CD4-positive, CD25-positive, alpha-beta regulatory T cell (primary cell): ENCODE data around the gene ADAMTS4. TPM values are rescaled to one million over a fixed set of nuclear protein-coding genes. Genes with fewer than 3 reads are reported as not detected.

Experiments
- ATAC-seq, 2 donors: fragments of 150-1000 bp; cut with Tn5 transposase; one replicate each; pipeline ENCODE4 v1.10.0; 2021; ENCODE audit warnings: low read depth in 2 of 2, moderate number of reproducible peaks in 2 of 2, moderate library complexity in 1 of 2
- DNase-seq, 3 donors: peaks; one replicate each; pipeline versions ENCODE4 v3.0.0 to v3.0.0-alpha.2; 2012 to 2022; ENCODE audit warnings: mixed read lengths in 1 of 3
- H3K27ac ChIP-seq: one replicate; pipeline ENCODE4 v1.7.0; 2013; ENCODE audit warnings: mild to moderate bottlenecking, low read length; ENCODE audit not compliant: insufficient read depth, poor library complexity, severe bottlenecking
- H3K27me3 ChIP-seq: one replicate; pipeline ENCODE4 v1.7.0; 2013; ENCODE audit warnings: low read length; ENCODE audit not compliant: control insufficient read depth, insufficient read depth
- H3K36me3 ChIP-seq: one replicate; pipeline ENCODE4 v1.7.0; 2013; ENCODE audit warnings: mild to moderate bottlenecking, low read length, moderate library complexity; ENCODE audit not compliant: control insufficient read depth, insufficient read depth
- H3K4me1 ChIP-seq: 2 replicates; pipeline ENCODE4 v1.7.0; 2013; ENCODE audit warnings: mild to moderate bottlenecking, low read length; ENCODE audit not compliant: insufficient read depth, control insufficient read depth, poor library complexity, severe bottlenecking
- H3K4me3 ChIP-seq: one replicate; pipeline ENCODE4 v1.7.0; 2013; ENCODE audit warnings: low read depth, mild to moderate bottlenecking, low read length, moderate library complexity
- H3K9me3 ChIP-seq, 2 experiments: 1 replicate in 1 of 2; 2 replicates in 1 of 2; pipeline ENCODE4 v1.7.0; 2013; ENCODE audit warnings: low read length in 2 of 2, mild to moderate bottlenecking in 1 of 2, moderate library complexity in 1 of 2; ENCODE audit not compliant: control insufficient read depth in 2 of 2
- H3K27ac Mint-ChIP-seq, 3 donors: one replicate each; pipeline ENCODE4 v1.8.0; 2020 to 2022; ENCODE audit warnings: mild to moderate bottlenecking in 3 of 3, mixed read lengths in 3 of 3, moderate library complexity in 2 of 3
- H3K27me3 Mint-ChIP-seq: one replicate; pipeline ENCODE4 v1.8.0; 2022; ENCODE audit warnings: mild to moderate bottlenecking, mixed read lengths
- H3K36me3 Mint-ChIP-seq: one replicate; pipeline ENCODE4 v1.8.0; 2020; ENCODE audit warnings: mixed read lengths
- H3K4me1 Mint-ChIP-seq, 4 donors: one replicate each; pipeline ENCODE4 v1.8.0; 2020 to 2022; ENCODE audit warnings: mixed read lengths in 4 of 4, mild to moderate bottlenecking in 1 of 4
- H3K4me3 Mint-ChIP-seq, 4 donors: one replicate each; pipeline ENCODE4 v1.8.0; 2020 to 2022; ENCODE audit warnings: mild to moderate bottlenecking in 4 of 4, mixed read lengths in 4 of 4, moderate library complexity in 3 of 4
- H3K9me3 Mint-ChIP-seq, 7 donors: one replicate each; pipeline ENCODE4 v1.8.0; 2020 to 2022; ENCODE audit warnings: mixed read lengths in 7 of 7, mild to moderate bottlenecking in 3 of 7, moderate library complexity in 2 of 7
- polyA plus RNA-seq, 4 donors: library from polyadenylated mRNA; unstranded; fragments of 300-500 nt; fragmentation: Illumina TruSeq; gene quantifications; one replicate each; pipeline ENCODE4 v1.2.3, GENCODE V29; 2021
- total RNA-seq: library from RNA; stranded (reverse); gene quantifications from one replicate; pipeline ENCODE4 v1.2.3, GENCODE V29; 2022

Gene ADAMTS4
- total and polyA plus RNA-seq, 5 donors from 2014 or later, result 0.36 to 5.3 (median 0.88) TPM; not detected in 1

GRCh38 chr1:161218301-161219077 lies 19.6 kb upstream of the ADAMTS4 start:
- Histone ChIP-seq H3K27ac (peak overlapping the region; percentile 62), H3K4me3 (peak overlapping the region; percentile 35), H3K4me1 (peaks cover 38% of the 10 kb centered on the region), H3K27me3 (no peaks in the 10 kb centered on the region), H3K36me3 (peaks cover 10% of the 10 kb centered on the region), H3K9me3 (no peaks in the 10 kb centered on the region)
- peak overlapping the region; percentile 66 to 85 (median 74) for H3K4me3 Mint-ChIP-seq
- H3K27ac Mint-ChIP-seq, result peak overlapping the region; percentile 87 to 98 (median 97)
- peaks cover 14% of the 10 kb centered on the region for H3K36me3 Mint-ChIP-seq
- DNase-seq (peak in 1 of 3 donors; percentile 57), ATAC-seq (peak; percentile 23 to 31)
- no peaks in the 10 kb centered on the region for H3K9me3 Mint-ChIP-seq
- no peaks in the 10 kb centered on the region for H3K27me3 Mint-ChIP-seq
- H3K4me1 Mint-ChIP-seq, result peaks cover 0 to 79% (median 30%) of the 10 kb centered on the region in 4 donors

GRCh38 chr1:161217831-161218230 lies 19.0 kb upstream of the ADAMTS4 start:
- no peaks in the 10 kb centered on the region for H3K27me3 Mint-ChIP-seq
- peaks cover 0 to 75% (median 32%) of the 10 kb centered on the region in 4 donors for H3K4me1 Mint-ChIP-seq
- DNase-seq, result no peak
- H3K36me3 Mint-ChIP-seq, result peaks cover 19% of the 10 kb centered on the region
- Histone ChIP-seq H3K9me3 (no peaks in the 10 kb centered on the region), H3K36me3 (peaks cover 16% of the 10 kb centered on the region), H3K4me3 (peak overlapping the region; percentile 34), H3K27ac (peak overlapping the region; percentile 62), H3K27me3 (no peaks in the 10 kb centered on the region), H3K4me1 (peaks cover 38% of the 10 kb centered on the region)
- ATAC-seq, result no peak
- peak overlapping the region; percentile 39 to 85 (median 64) for H3K4me3 Mint-ChIP-seq
- H3K27ac Mint-ChIP-seq, result peak overlapping the region; percentile 87 to 98 (median 97)
- no peaks in the 10 kb centered on the region for H3K9me3 Mint-ChIP-seq

GRCh38 chr1:161216945-161217712 lies 18.3 kb upstream of the ADAMTS4 start:
- peak overlapping the region; percentile 87 to 98 (median 97) for H3K27ac Mint-ChIP-seq
- H3K4me3 ChIP-seq, result peak overlapping the region; percentile 34

GRCh38 chr1:161215076-161215475 lies 16.2 kb upstream of the ADAMTS4 start, which contains the start of gene FCER1G:
Gene FCER1G (plus strand): TSS chr1:161215295. CDS start chr1:161215322, 27 bp downstream.
- ATAC-seq (no peak), DNase-seq (peak in 1 of 3 donors; percentile 43)
- peak within 1 kb of the TSS; percentile 27 to 84 (median 70) for H3K4me3 Mint-ChIP-seq
- no peaks in the 10 kb centered on the region for H3K9me3 Mint-ChIP-seq
- peaks cover 0 to 62% (median 29%) of the 10 kb centered on the region in 4 donors for H3K4me1 Mint-ChIP-seq
- peaks cover 32% of the 10 kb centered on the region for H3K36me3 Mint-ChIP-seq
- Histone ChIP-seq H3K27ac (no peak within 1 kb of the TSS), H3K9me3 (no peaks in the 10 kb centered on the region), H3K27me3 (no peaks in the 10 kb centered on the region), H3K4me3 (no peak within 1 kb of the TSS), H3K4me1 (peaks cover 37% of the 10 kb centered on the region), H3K36me3 (peaks cover 39% of the 10 kb centered on the region)
- no peaks in the 10 kb centered on the region for H3K27me3 Mint-ChIP-seq
- H3K27ac Mint-ChIP-seq, result peak within 1 kb of the TSS; percentile 83 to 91 (median 87)

More at GRCh38 chr1:161216945-161217712, 18.3 kb upstream of the ADAMTS4 start:
- ATAC-seq (peak; percentile 16 to 32), DNase-seq (peak in 1 of 3 donors; percentile 49)
- H3K36me3 ChIP-seq, result peaks cover 19% of the 10 kb centered on the region
- Mint-ChIP-seq H3K9me3 (no peaks in the 10 kb centered on the region), H3K36me3 (peaks cover 22% of the 10 kb centered on the region), H3K4me3 (peak overlapping the region; percentile 32 to 87 (median 72)), H3K4me1 (peaks cover 0 to 69% (median 31%) of the 10 kb centered on the region in 4 donors), H3K27me3 (no peaks in the 10 kb centered on the region)
- peaks cover 38% of the 10 kb centered on the region for H3K4me1 ChIP-seq
- peak overlapping the region; percentile 62 for H3K27ac ChIP-seq
- no peaks in the 10 kb centered on the region for H3K9me3 ChIP-seq
- H3K27me3 ChIP-seq, result no peaks in the 10 kb centered on the region

- H3K27me3 Mint-ChIP-seq, result no peaks in the 10 kb centered on the region
- H3K9me3 ChIP-seq, result no peaks in the 10 kb centered on the region
- H3K4me1 ChIP-seq, result peaks cover 36% of the 10 kb centered on the region
- DNase-seq, result no peak
- H3K36me3 ChIP-seq, result peaks cover 46% of the 10 kb centered on the region
- no peak for ATAC-seq
- no peak overlapping the region for H3K4me3 ChIP-seq
- no peaks in the 10 kb centered on the region for H3K27me3 ChIP-seq
- peak overlapping the region; percentile 7 to 91 (median 67) for H3K27ac Mint-ChIP-seq
- peaks cover 36% of the 10 kb centered on the region for H3K36me3 Mint-ChIP-seq
- no peak overlapping the region for H3K27ac ChIP-seq
- H3K9me3 Mint-ChIP-seq, result no peaks in the 10 kb centered on the region
- H3K4me3 Mint-ChIP-seq, result peak overlapping the region in 3 of 4 donors; percentile 27 to 84 (median 61)
- H3K4me1 Mint-ChIP-seq, result peaks cover 0 to 62% (median 32%) of the 10 kb centered on the region in 4 donors
Observed at GRCh38 chr1:161214369-161214768, 15.5 kb upstream of the ADAMTS4 start.

GRCh38 chr1:161209790-161210409 lies 11.0 kb upstream of the ADAMTS4 start:
- peak overlapping the region; percentile 16 for H3K27ac ChIP-seq

GRCh38 chr1:161207173-161207572 lies 8.3 kb upstream of the ADAMTS4 start:
- peak in 1 of 3 donors; percentile 56 for DNase-seq
- Mint-ChIP-seq H3K27ac (peak overlapping the region in 1 of 3 donors; percentile 46), H3K36me3 (peaks cover 41% of the 10 kb centered on the region), H3K9me3 (no peaks in the 10 kb centered on the region), H3K4me1 (peaks cover 21 to 69% (median 48%) of the 10 kb centered on the region in 4 donors), H3K27me3 (peaks cover 4% of the 10 kb centered on the region), H3K4me3 (no peak overlapping the region)
- Histone ChIP-seq H3K4me3 (no peak overlapping the region), H3K4me1 (peaks cover 42% of the 10 kb centered on the region), H3K27ac (no peak overlapping the region), H3K9me3 (no peaks in the 10 kb centered on the region), H3K27me3 (no peaks in the 10 kb centered on the region), H3K36me3 (peaks cover 68% of the 10 kb centered on the region)
- ATAC-seq, result no peak

More at GRCh38 chr1:161209790-161210409, 11.0 kb upstream of the ADAMTS4 start:
- H3K27me3 ChIP-seq, result no peaks in the 10 kb centered on the region
- Mint-ChIP-seq H3K36me3 (peaks cover 49% of the 10 kb centered on the region), H3K4me3 (peak overlapping the region in 1 of 4 donors; percentile 20), H3K9me3 (no peaks in the 10 kb centered on the region), H3K4me1 (peaks cover 11 to 55% (median 39%) of the 10 kb centered on the region in 4 donors), H3K27ac (peak overlapping the region; percentile 59 to 97 (median 87)), H3K27me3 (no peaks in the 10 kb centered on the region)
- H3K4me1 ChIP-seq, result peaks cover 23% of the 10 kb centered on the region
- peaks cover 78% of the 10 kb centered on the region for H3K36me3 ChIP-seq
- ATAC-seq (peak; percentile 83 to 87), DNase-seq (peak; percentile 61 to 84 (median 79))
- no peak overlapping the region for H3K4me3 ChIP-seq
- no peaks in the 10 kb centered on the region for H3K9me3 ChIP-seq
